Endothelial cell (in vitro differentiated cells): ENCODE results near the gene CLPTM1L. TPM values are rescaled to one million over a fixed set of nuclear protein-coding genes. Genes with fewer than 3 reads are reported as not detected.
A peak's percentile ranks its signal among the peaks of the same experiment; 100 is the strongest.
"Not testable (repeated sequence)": the region's sequence is repeated elsewhere in the genome, so short reads cannot be mapped to it uniquely, and the experiment has no call there.

Experiments used
- DNase-seq: peaks from one replicate; pipeline ENCODE4 v3.0.0; 2021; ENCODE audit warnings: low spot score
- H3K27ac Mint-ChIP-seq: one replicate; pipeline ENCODE4 v1.8.0; 2021; ENCODE audit warnings: mixed read lengths, inconsistent platforms; ENCODE audit not compliant: unreplicated experiment
- H3K27me3 Mint-ChIP-seq: one replicate; pipeline ENCODE4 v1.8.0; 2021; ENCODE audit warnings: mild to moderate bottlenecking, moderate library complexity, mixed read lengths, inconsistent platforms; ENCODE audit not compliant: unreplicated experiment
- H3K36me3 Mint-ChIP-seq: one replicate; pipeline ENCODE4 v1.8.0; 2021; ENCODE audit warnings: mild to moderate bottlenecking, low read depth, mixed read lengths, inconsistent platforms; ENCODE audit not compliant: unreplicated experiment
- H3K4me1 Mint-ChIP-seq: one replicate; pipeline ENCODE4 v1.8.0; 2021; ENCODE audit warnings: mild to moderate bottlenecking, mixed read lengths, inconsistent platforms; ENCODE audit not compliant: unreplicated experiment
- H3K4me3 Mint-ChIP-seq: one replicate; pipeline ENCODE4 v1.8.0; 2021; ENCODE audit warnings: mild to moderate bottlenecking, mixed read lengths, inconsistent platforms; ENCODE audit not compliant: unreplicated experiment
- H3K9me3 Mint-ChIP-seq: one replicate; pipeline ENCODE4 v1.8.0; 2021; ENCODE audit warnings: mixed read lengths, inconsistent platforms; ENCODE audit not compliant: unreplicated experiment
- total RNA-seq: library from RNA; stranded (reverse); fragmentation: NEBNext Ultra II Directional; extraction: Animal tissue kit (Norgen Biotek cat#: 25700); gene quantifications from one replicate; pipeline ENCODE4 v1.2.1, GENCODE V29; 2021; ENCODE audit not compliant: unreplicated experiment
- TF ChIP-seq, protein P1 (sequence below): fragments of 200-600 bp; sonication (generic); IDR thresholded peaks from one replicate; pipeline ENCODE4 v1.5.0; 2021; ENCODE audit warnings: antibody characterized with exemption; ENCODE audit not compliant: unreplicated experiment

The CLPTM1L gene
- total RNA-seq, 1 donor from 2014 or later = 86.6 TPM

DNA sequence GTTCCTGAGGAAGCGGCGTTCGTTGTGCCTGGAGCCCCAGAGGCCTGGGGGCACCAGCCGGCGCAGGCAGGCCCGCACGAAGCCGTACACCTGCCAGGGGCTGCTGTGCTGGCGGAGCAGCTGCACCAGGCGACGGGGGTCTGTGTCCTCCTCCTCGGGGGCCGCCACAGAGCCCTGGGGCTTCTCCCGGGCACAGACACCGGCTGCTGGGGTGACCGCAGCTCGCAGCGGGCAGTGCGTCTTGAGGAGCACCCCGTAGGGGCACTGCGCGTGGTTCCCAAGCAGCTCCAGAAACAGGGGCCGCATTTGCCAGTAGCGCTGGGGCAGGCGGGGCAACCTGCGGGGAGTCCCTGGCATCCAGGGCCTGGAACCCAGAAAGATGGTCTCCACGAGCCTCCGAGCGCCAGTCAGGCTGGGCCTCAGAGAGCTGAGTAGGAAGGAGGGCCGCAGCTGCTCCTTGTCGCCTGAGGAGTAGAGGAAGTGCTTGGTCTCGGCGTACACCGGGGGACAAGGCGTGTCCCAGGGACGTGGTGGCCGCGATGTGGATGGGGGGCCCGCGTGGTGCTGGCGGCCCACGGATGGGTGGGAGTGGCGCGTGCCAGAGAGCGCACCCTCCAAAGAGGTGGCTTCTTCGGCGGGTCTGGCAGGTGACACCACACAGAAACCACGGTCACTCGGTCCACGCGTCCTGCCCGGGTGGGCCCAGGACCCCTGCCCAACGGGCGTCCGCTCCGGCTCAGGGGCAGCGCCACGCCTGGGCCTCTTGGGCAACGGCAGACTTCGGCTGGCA, 51.3 kb downstream of the CLPTM1L start:
- DNase-seq = no peak
- Mint-ChIP-seq H3K36me3 (peaks cover 1% of the 10 kb centered on the region), H3K27ac (no peak overlapping the region), H3K9me3 (no peaks in the 10 kb centered on the region), H3K4me3 (peak overlapping the region; percentile 44), H3K27me3 (peaks cover 12% of the 10 kb centered on the region), H3K4me1 (no peaks in the 10 kb centered on the region)
- TF ChIP-seq, protein P1, sequence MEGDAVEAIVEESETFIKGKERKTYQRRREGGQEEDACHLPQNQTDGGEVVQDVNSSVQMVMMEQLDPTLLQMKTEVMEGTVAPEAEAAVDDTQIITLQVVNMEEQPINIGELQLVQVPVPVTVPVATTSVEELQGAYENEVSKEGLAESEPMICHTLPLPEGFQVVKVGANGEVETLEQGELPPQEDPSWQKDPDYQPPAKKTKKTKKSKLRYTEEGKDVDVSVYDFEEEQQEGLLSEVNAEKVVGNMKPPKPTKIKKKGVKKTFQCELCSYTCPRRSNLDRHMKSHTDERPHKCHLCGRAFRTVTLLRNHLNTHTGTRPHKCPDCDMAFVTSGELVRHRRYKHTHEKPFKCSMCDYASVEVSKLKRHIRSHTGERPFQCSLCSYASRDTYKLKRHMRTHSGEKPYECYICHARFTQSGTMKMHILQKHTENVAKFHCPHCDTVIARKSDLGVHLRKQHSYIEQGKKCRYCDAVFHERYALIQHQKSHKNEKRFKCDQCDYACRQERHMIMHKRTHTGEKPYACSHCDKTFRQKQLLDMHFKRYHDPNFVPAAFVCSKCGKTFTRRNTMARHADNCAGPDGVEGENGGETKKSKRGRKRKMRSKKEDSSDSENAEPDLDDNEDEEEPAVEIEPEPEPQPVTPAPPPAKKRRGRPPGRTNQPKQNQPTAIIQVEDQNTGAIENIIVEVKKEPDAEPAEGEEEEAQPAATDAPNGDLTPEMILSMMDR = no peak

DNA sequence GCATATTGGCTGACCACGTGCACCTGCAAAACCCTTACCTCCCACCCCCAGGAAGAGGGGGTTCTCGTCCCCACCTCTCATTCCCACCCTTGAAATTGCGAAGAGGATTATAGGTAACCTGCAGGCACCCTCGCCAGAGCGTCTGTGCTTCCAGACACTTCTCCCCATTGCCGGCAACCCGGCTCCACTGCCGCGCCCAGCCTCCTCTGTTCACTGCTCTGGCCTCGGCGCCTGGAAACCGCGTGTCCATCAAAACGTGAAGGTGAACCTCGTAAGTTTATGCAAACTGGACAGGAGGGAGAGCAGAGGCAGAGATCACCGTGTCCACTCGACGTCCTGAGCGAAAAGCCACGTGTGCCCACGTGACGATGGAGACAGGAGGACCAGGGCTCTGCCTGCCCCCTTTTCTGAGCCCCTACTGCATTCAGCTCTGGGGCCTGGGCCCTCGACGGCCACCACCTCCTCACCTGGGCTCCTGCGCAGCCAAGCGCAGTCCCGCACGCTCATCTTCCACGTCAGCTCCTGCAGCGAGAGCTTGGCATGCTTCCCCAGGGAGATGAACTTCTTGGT, 52.0 kb downstream of the CLPTM1L start:
- no peak for DNase-seq
- H3K4me3 Mint-ChIP-seq = no peak overlapping the region
- peaks cover 17% of the 10 kb centered on the region for H3K27me3 Mint-ChIP-seq
- no peaks in the 10 kb centered on the region for H3K9me3 Mint-ChIP-seq
- TF ChIP-seq, protein P1 = no peak
- no peaks in the 10 kb centered on the region for H3K4me1 Mint-ChIP-seq
- peaks cover 8% of the 10 kb centered on the region for H3K36me3 Mint-ChIP-seq
- peak overlapping the region; percentile 57 for H3K27ac Mint-ChIP-seq

DNA sequence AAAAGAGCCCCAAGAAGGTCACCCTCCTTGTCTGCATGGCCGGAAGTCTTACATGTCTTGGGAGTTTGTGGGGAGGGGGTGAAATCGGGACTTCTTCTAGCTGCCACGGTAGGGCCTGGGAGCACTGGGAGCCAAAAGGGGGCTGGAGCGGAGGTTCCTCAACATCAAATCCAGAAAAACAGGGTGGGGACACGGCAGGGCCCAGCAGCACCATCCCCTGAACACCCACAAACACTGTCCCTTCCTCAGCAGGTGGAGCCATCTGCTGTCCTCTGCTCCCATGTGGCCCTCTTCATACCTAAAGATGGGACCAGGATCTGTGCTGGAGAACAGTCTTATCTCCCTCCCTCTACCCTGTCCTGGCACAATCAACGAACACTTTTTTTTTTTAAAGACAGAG, 52.8 kb downstream of the CLPTM1L start:
- no peak for DNase-seq
- peaks cover 17% of the 10 kb centered on the region for H3K27me3 Mint-ChIP-seq
- no peaks in the 10 kb centered on the region for H3K9me3 Mint-ChIP-seq
- H3K36me3 Mint-ChIP-seq = peaks cover 8% of the 10 kb centered on the region
- no peak overlapping the region for H3K4me3 Mint-ChIP-seq
- TF ChIP-seq, protein P1 = no peak
- H3K27ac Mint-ChIP-seq = peak overlapping the region; percentile 57
- no peaks in the 10 kb centered on the region for H3K4me1 Mint-ChIP-seq

DNA sequence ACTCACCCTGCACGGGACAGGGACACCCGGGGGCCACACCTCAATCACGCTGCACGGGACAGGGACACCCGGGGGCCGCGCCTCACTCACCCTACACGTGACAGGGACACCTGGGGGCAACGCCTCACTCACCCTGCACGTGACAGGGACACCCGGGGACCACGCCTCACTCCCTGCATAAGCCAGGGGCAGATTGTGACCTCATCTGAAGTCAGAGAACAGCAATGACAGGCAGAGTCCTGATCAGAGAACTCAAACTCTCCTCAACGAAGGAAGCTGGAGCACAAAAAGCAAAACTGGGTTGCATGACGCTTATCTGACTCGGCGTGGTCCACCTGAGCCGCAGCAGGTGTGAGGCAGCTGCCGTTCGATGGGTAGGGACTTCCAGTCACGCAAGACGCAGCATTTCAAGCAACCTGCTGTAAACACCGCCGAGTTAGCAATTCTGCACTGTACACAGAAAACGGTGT, 53.3 kb downstream of the CLPTM1L start:
- peak; percentile 3 for DNase-seq
- no peaks in the 10 kb centered on the region for H3K4me1 Mint-ChIP-seq
- H3K36me3 Mint-ChIP-seq = peaks cover 8% of the 10 kb centered on the region
- H3K4me3 Mint-ChIP-seq = no peak overlapping the region
- H3K27ac Mint-ChIP-seq = no peak overlapping the region
- TF ChIP-seq, protein P1 = no peak
- H3K27me3 Mint-ChIP-seq = peaks cover 17% of the 10 kb centered on the region
- no peaks in the 10 kb centered on the region for H3K9me3 Mint-ChIP-seq

DNA sequence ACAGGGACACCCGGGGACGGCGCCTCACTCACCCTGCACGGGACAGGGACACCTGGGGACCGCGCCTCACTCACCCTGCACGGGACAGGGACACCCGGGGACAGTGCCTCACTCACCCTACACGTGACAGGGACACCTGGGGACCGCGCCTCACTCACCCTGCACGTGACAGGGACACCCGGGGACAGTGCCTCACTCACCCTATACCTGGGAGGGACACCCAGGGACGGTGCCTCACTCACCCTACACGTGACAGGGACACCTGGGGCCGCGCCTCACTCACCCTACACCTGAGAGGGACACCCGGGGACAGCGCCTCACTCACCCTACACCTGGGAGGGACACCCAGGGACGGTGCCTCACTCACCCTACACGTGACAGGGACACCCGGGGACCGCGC, 53.9 kb downstream of the CLPTM1L start:
- not testable (repeated sequence) for H3K4me1 Mint-ChIP-seq, H3K36me3 Mint-ChIP-seq, H3K4me3 Mint-ChIP-seq, H3K27ac Mint-ChIP-seq, H3K9me3 Mint-ChIP-seq
- peak; percentile 1 for DNase-seq
- H3K27me3 Mint-ChIP-seq = peaks cover 15% of the 10 kb centered on the region

DNA sequence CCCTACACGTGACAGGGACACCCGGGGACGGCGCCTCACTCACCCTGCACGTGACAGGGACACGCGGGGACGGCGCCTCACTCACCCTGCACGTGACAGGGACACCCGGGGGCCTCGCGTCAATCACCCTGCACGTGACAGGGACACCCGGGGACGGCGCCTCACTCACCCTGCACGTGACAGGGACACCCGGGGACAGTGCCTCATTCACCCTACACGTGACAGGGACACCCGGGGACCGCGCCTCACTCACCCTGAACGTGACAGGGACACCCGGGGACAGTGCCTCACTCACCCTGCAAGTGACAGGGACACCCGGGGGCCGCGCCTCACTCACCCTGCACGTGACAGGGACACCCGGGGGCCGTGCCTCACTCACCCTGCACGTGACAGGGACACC, 55.3 kb downstream of the CLPTM1L start:
- not testable (repeated sequence) for H3K4me3 Mint-ChIP-seq, H3K36me3 Mint-ChIP-seq, H3K27ac Mint-ChIP-seq, H3K9me3 Mint-ChIP-seq, H3K4me1 Mint-ChIP-seq
- peaks cover 14% of the 10 kb centered on the region for H3K27me3 Mint-ChIP-seq
- DNase-seq = peak; percentile 2
